GM23338 (cell line): ENCODE data around the gene SPATA9. TPM values are rescaled to one million over a fixed set of nuclear protein-coding genes. Genes with fewer than 3 reads are reported as not detected.

Source experiments
- ATAC-seq: fragments of 200-7000 bp; cut with Tn5 transposase; 3 replicates; pipeline ENCODE4 v1.9.1; 2020
- DNase-seq: peaks from one replicate; pipeline ENCODE4 v3.0.0-alpha.2; 2015; ENCODE audit warnings: low spot score
- H2AFZ ChIP-seq: fragments of 200-600 bp; sonication (generic); 2 replicates; pipeline ENCODE4 v1.8.0; 2016; ENCODE audit warnings: antibody characterized with exemption, mild to moderate bottlenecking, moderate library complexity
- H3F3A ChIP-seq: fragments of 200-600 bp; sonication (generic); replicated peaks from 2 replicates; pipeline ENCODE4 v1.8.0; 2017; ENCODE audit warnings: antibody characterized with exemption, mixed run types, low read depth
- H3K27ac ChIP-seq: fragments of 200-600 bp; sonication (generic); 2 replicates; pipeline ENCODE4 v1.6.1; 2016; ENCODE audit warnings: low read depth
- H3K27me3 ChIP-seq: fragments of 200-600 bp; sonication (generic); 2 replicates; pipeline ENCODE4 v1.8.0; 2016; ENCODE audit warnings: mild to moderate bottlenecking, mixed run types, moderate library complexity; ENCODE audit not compliant: insufficient read depth
- H3K36me3 ChIP-seq: fragments of 200-600 bp; sonication (generic); 2 replicates; pipeline ENCODE4 v1.8.0; 2016; ENCODE audit warnings: mild to moderate bottlenecking; ENCODE audit not compliant: insufficient read depth
- H3K4me1 ChIP-seq: fragments of 200-600 bp; sonication (generic); 2 replicates; pipeline ENCODE4 v1.8.0; 2016; ENCODE audit warnings: mild to moderate bottlenecking, moderate library complexity; ENCODE audit not compliant: insufficient read depth
- H3K4me2 ChIP-seq: fragments of 200-600 bp; sonication (generic); 2 replicates; pipeline ENCODE4 v1.7.1; 2017; ENCODE audit warnings: mixed run types
- H3K4me3 ChIP-seq: fragments of 200-600 bp; sonication (generic); 2 replicates; pipeline ENCODE4 v1.6.1; 2016; ENCODE audit warnings: mixed run types
- H3K79me2 ChIP-seq: fragments of 200-600 bp; sonication (generic); replicated peaks from 2 replicates; pipeline ENCODE4 v1.8.0; 2017; ENCODE audit warnings: mild to moderate bottlenecking; ENCODE audit not compliant: insufficient read depth
- H3K9me2 ChIP-seq: fragments of 200-600 bp; sonication (generic); 2 replicates; pipeline ENCODE4 v1.8.0; 2017; ENCODE audit not compliant: insufficient read depth
- H4K20me1 ChIP-seq: fragments of 200-600 bp; sonication (generic); replicated peaks from 2 replicates; pipeline ENCODE4 v1.8.0; 2017; ENCODE audit warnings: mild to moderate bottlenecking; ENCODE audit not compliant: insufficient read depth
- H3K27ac Mint-ChIP-seq: 2 replicates; pipeline ENCODE4 v1.8.0; 2020; ENCODE audit warnings: inconsistent platforms, mild to moderate bottlenecking, moderate library complexity, mixed read lengths
- H3K27me3 Mint-ChIP-seq: 3 replicates; pipeline ENCODE4 v1.8.0; 2022; ENCODE audit warnings: low read depth, mild to moderate bottlenecking, moderate library complexity, mixed read lengths, inconsistent platforms; ENCODE audit not compliant: insufficient read depth, poor library complexity
- H3K36me3 Mint-ChIP-seq: 3 replicates; pipeline ENCODE4 v1.8.0; 2021; ENCODE audit warnings: low read depth, mild to moderate bottlenecking, inconsistent platforms, moderate library complexity, mixed read lengths
- H3K4me1 Mint-ChIP-seq: 3 replicates; pipeline ENCODE4 v1.8.0; 2020; ENCODE audit warnings: mild to moderate bottlenecking, inconsistent platforms, mixed read lengths
- H3K4me3 Mint-ChIP-seq: 3 replicates; pipeline ENCODE4 v1.8.0; 2021; ENCODE audit warnings: moderate library complexity, mild to moderate bottlenecking, inconsistent platforms, mixed read lengths
- H3K9me3 Mint-ChIP-seq: 3 replicates; pipeline ENCODE4 v1.8.0; 2020; ENCODE audit warnings: moderate library complexity, mild to moderate bottlenecking, inconsistent platforms, mixed read lengths
- EZH2 ChIP-seq: fragments of 200-600 bp; sonication (generic); IDR thresholded peaks from one replicate; pipeline ENCODE4 v1.8.0; 2017; ENCODE audit warnings: antibody characterized with exemption, mild to moderate bottlenecking, low read depth; ENCODE audit not compliant: unreplicated experiment
- JUNB ChIP-seq: IDR thresholded peaks from one replicate; pipeline ENCODE4 v1.6.1; 2016; ENCODE audit warnings: antibody characterized with exemption; ENCODE audit not compliant: unreplicated experiment
- NANOG ChIP-seq: IDR thresholded peaks from 2 replicates; pipeline ENCODE4 v1.6.1; 2016; ENCODE audit warnings: antibody characterized with exemption, borderline replicate concordance
- POLR2AphosphoS5 ChIP-seq: IDR thresholded peaks from 2 replicates; pipeline ENCODE4 v1.6.1; 2016; ENCODE audit warnings: antibody characterized with exemption, low read depth
- REST ChIP-seq: IDR thresholded peaks from one replicate; pipeline ENCODE4 v1.6.1; 2018; ENCODE audit warnings: antibody characterized with exemption; ENCODE audit not compliant: unreplicated experiment
- ZNF114 ChIP-seq: fragments of 250-450 bp; sonication (Bioruptor Pico); IDR thresholded peaks from 2 replicates; pipeline ENCODE4 v1.5.0; 2020; ENCODE audit warnings: mild to moderate bottlenecking, moderate library complexity
- polyA plus RNA-seq: library from polyadenylated mRNA; unstranded; fragments of >200 nt; fragmentation: Nextera tagmentation; extraction: Ambion mirVana; gene quantifications from 2 replicates; pipeline ENCODE4 v1.2.1, GENCODE V29; 2016
- total RNA-seq: library from RNA; depleted of rRNA; stranded (reverse); fragments of >200 nt; shearing (Covaris generic); gene quantifications from 2 replicates; pipeline ENCODE4 v1.2.3, GENCODE V29; 2014
- TF ChIP-seq, protein P1 (sequence below), 2 experiments: fragments of 200-600 bp in 1 of 2; sonication (generic) in 1 of 2; conservative IDR thresholded peaks; 2 replicates each; pipeline versions ENCODE4 v1.5.1 to v1.6.1; 2016 to 2017; ENCODE audit warnings: antibody characterized with exemption in 2 of 2, low read depth in 2 of 2, mild to moderate bottlenecking in 2 of 2, moderate library complexity in 1 of 2
- TF ChIP-seq, protein P2 (sequence below): fragments of 250-450 bp; sonication (Bioruptor Pico); IDR thresholded peaks from 2 replicates; pipeline ENCODE4 v1.5.0; 2020; ENCODE audit warnings: mild to moderate bottlenecking, moderate library complexity
- TF ChIP-seq, protein P3 (sequence below): IDR thresholded peaks from 2 replicates; pipeline ENCODE4 v1.6.1; 2016; ENCODE audit warnings: antibody characterized with exemption

The SPATA9 gene
- total and polyA plus RNA-seq, 2 experiments from 2014 or later: not detected

- TF ChIP-seq, protein P1, sequence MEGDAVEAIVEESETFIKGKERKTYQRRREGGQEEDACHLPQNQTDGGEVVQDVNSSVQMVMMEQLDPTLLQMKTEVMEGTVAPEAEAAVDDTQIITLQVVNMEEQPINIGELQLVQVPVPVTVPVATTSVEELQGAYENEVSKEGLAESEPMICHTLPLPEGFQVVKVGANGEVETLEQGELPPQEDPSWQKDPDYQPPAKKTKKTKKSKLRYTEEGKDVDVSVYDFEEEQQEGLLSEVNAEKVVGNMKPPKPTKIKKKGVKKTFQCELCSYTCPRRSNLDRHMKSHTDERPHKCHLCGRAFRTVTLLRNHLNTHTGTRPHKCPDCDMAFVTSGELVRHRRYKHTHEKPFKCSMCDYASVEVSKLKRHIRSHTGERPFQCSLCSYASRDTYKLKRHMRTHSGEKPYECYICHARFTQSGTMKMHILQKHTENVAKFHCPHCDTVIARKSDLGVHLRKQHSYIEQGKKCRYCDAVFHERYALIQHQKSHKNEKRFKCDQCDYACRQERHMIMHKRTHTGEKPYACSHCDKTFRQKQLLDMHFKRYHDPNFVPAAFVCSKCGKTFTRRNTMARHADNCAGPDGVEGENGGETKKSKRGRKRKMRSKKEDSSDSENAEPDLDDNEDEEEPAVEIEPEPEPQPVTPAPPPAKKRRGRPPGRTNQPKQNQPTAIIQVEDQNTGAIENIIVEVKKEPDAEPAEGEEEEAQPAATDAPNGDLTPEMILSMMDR (conservative IDR thresholded peaks at IDR 0.05; ENCODE audit: low read depth in 2 of 2): no peak
- TF ChIP-seq ZNF114 (CRISPR knock-in tag) (no peak), NANOG (no peak), EZH2 (no peak), POLR2AphosphoS5 (no peak), JUNB (no peak)
- TF ChIP-seq, protein P2, sequence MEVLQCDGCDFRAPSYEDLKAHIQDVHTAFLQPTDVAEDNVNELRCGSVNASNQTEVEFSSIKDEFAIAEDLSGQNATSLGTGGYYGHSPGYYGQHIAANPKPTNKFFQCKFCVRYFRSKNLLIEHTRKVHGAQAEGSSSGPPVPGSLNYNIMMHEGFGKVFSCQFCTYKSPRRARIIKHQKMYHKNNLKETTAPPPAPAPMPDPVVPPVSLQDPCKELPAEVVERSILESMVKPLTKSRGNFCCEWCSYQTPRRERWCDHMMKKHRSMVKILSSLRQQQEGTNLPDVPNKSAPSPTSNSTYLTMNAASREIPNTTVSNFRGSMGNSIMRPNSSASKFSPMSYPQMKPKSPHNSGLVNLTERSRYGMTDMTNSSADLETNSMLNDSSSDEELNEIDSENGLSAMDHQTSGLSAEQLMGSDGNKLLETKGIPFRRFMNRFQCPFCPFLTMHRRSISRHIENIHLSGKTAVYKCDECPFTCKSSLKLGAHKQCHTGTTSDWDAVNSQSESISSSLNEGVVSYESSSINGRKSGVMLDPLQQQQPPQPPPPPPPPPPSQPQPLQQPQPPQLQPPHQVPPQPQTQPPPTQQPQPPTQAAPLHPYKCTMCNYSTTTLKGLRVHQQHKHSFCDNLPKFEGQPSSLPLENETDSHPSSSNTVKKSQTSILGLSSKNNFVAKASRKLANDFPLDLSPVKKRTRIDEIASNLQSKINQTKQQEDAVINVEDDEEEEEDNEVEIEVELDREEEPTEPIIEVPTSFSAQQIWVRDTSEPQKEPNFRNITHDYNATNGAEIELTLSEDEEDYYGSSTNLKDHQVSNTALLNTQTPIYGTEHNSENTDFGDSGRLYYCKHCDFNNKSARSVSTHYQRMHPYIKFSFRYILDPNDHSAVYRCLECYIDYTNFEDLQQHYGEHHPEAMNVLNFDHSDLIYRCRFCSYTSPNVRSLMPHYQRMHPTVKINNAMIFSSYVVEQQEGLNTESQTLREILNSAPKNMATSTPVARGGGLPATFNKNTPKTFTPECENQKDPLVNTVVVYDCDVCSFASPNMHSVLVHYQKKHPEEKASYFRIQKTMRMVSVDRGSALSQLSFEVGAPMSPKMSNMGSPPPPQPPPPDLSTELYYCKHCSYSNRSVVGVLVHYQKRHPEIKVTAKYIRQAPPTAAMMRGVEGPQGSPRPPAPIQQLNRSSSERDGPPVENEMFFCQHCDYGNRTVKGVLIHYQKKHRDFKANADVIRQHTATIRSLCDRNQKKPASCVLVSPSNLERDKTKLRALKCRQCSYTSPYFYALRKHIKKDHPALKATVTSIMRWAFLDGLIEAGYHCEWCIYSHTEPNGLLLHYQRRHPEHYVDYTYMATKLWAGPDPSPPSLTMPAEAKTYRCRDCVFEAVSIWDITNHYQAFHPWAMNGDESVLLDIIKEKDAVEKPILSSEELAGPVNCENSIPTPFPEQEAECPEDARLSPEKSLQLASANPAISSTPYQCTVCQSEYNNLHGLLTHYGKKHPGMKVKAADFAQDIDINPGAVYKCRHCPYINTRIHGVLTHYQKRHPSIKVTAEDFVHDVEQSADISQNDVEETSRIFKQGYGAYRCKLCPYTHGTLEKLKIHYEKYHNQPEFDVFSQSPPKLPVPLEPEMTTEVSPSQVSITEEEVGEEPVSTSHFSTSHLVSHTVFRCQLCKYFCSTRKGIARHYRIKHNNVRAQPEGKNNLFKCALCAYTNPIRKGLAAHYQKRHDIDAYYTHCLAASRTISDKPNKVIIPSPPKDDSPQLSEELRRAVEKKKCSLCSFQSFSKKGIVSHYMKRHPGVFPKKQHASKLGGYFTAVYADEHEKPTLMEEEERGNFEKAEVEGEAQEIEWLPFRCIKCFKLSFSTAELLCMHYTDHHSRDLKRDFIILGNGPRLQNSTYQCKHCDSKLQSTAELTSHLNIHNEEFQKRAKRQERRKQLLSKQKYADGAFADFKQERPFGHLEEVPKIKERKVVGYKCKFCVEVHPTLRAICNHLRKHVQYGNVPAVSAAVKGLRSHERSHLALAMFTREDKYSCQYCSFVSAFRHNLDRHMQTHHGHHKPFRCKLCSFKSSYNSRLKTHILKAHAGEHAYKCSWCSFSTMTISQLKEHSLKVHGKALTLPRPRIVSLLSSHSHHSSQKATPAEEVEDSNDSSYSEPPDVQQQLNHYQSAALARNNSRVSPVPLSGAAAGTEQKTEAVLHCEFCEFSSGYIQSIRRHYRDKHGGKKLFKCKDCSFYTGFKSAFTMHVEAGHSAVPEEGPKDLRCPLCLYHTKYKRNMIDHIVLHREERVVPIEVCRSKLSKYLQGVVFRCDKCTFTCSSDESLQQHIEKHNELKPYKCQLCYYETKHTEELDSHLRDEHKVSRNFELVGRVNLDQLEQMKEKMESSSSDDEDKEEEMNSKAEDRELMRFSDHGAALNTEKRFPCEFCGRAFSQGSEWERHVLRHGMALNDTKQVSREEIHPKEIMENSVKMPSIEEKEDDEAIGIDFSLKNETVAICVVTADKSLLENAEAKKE: no peak
Observed at GRCh38 chr5:95652849-95653248, 29.9 kb downstream of the SPATA9 start (continued).

DNA sequence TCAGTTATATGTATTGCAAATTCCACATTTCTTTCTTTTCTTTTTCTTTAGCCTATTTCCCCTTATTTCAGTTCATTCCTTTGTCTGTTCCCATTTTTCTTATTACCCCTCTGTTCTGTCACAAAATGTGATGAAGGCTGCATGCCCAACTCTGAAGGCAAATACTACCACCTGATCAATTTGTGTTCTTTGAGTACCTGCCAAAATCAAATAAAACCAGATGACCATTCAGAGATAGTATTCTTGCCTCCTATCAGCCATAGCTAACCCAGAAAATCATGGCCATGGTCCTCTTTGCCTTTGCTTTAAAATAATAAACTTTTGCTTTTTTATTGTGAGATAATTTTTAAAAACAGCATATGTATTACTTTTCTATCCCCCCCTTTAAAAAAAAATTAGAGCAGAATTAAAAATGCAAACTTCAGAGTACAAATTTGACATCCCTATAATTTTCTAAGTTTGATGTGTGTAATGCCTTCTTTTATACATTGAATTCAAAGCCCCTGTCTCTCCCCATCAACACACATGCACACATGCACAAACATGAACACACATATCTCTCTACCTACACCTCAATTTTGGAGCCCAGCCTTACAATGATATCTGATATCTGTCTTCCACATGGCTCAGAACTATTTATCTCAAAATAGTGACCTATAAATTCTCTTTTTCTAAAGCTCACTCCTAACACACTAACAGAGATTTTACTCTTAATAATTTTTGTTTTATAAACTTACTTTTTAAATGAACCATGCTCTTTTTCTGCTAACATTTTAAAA, 32.8 kb downstream of the SPATA9 start:
- ATAC-seq (no peak), DNase-seq (no peak)
- Histone ChIP-seq H3K27me3 (no peaks in the 10 kb centered on the region), H3K4me3 (no peak overlapping the region), H3K27ac (no peak overlapping the region), H2AFZ (no peak overlapping the region), H3F3A (no peaks in the 10 kb centered on the region), H4K20me1 (no peaks in the 10 kb centered on the region), H3K4me1 (no peaks in the 10 kb centered on the region), H3K79me2 (no peaks in the 10 kb centered on the region), H3K9me2 (no peaks in the 10 kb centered on the region), H3K4me2 (no peak overlapping the region), H3K36me3 (no peaks in the 10 kb centered on the region)
- no peaks in the 10 kb centered on the region for H3K4me1 Mint-ChIP-seq
- no peak overlapping the region for H3K27ac Mint-ChIP-seq
- TF ChIP-seq, protein P3, sequence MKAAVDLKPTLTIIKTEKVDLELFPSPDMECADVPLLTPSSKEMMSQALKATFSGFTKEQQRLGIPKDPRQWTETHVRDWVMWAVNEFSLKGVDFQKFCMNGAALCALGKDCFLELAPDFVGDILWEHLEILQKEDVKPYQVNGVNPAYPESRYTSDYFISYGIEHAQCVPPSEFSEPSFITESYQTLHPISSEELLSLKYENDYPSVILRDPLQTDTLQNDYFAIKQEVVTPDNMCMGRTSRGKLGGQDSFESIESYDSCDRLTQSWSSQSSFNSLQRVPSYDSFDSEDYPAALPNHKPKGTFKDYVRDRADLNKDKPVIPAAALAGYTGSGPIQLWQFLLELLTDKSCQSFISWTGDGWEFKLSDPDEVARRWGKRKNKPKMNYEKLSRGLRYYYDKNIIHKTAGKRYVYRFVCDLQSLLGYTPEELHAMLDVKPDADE: no peak
- no peak for TF ChIP-seq REST
- peaks cover 6% of the 10 kb centered on the region for H3K27me3 Mint-ChIP-seq
- H3K36me3 Mint-ChIP-seq: no peaks in the 10 kb centered on the region
- H3K4me3 Mint-ChIP-seq: no peak overlapping the region
- H3K9me3 Mint-ChIP-seq: no peaks in the 10 kb centered on the region
